Astrocyte (in vitro differentiated cells and primary cell): ENCODE data around the gene DCLK1.

Experiments used
- EZH2 ChIP-seq: IDR thresholded peaks from 2 replicates; pipeline ENCODE4 v1.6.1; 2012; ENCODE audit warnings: mild to moderate bottlenecking, low read length, inconsistent platforms; ENCODE audit not compliant: insufficient read depth
- TF ChIP-seq, protein P1 (sequence below): IDR thresholded peaks from 2 replicates; pipeline ENCODE4 v1.5.1; 2011; ENCODE audit warnings: low read depth, mild to moderate bottlenecking, inconsistent platforms, low read length, moderate library complexity; ENCODE audit not compliant: insufficient read depth

DNA sequence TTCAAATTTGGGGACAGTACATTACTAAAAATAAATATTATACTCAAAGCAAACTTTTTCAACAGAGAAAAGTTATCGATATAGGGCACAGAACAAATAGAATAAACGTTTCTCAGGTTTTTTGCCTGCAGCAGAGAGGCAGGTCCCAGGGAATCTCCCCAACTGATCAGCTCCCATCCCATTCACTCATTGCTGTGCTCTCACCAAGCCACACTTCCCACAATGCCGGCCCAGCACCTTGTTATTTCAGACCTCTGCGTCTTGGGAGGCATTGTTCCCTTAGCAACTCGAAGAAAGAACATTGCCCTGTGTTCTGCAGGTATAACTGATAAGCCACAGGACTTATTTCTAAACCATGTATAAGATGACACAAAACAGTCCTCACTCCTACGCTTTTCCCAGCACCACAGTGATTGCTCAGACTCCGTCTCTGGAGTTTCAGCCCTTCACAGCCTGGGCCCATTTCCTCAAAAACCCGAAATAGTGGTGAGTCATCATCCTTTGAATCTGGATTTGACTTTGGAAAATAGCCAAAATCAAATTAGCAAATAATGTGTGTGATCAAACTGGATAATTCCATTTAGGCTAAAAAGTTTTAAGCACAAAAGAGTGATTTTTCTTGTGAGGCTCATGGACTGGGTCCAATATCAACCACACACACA lies 100.4 kb downstream of the DCLK1 start:
- no peak for TF ChIP-seq EZH2
- TF ChIP-seq, protein P1, sequence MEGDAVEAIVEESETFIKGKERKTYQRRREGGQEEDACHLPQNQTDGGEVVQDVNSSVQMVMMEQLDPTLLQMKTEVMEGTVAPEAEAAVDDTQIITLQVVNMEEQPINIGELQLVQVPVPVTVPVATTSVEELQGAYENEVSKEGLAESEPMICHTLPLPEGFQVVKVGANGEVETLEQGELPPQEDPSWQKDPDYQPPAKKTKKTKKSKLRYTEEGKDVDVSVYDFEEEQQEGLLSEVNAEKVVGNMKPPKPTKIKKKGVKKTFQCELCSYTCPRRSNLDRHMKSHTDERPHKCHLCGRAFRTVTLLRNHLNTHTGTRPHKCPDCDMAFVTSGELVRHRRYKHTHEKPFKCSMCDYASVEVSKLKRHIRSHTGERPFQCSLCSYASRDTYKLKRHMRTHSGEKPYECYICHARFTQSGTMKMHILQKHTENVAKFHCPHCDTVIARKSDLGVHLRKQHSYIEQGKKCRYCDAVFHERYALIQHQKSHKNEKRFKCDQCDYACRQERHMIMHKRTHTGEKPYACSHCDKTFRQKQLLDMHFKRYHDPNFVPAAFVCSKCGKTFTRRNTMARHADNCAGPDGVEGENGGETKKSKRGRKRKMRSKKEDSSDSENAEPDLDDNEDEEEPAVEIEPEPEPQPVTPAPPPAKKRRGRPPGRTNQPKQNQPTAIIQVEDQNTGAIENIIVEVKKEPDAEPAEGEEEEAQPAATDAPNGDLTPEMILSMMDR, result no peak
